WTC11 (cell line): ENCODE results near the gene SYPL1. TPM values are rescaled to one million over a fixed set of nuclear protein-coding genes. Genes with fewer than 3 reads are reported as not detected.

Experiments used
- ATAC-seq: fragments of 200-7000 bp; cut with Tn5 transposase; 2 replicates; pipeline ENCODE4 v1.10.0; 2021; ENCODE audit warnings: mild to moderate bottlenecking, moderate library complexity
- CTCF ChIA-PET: fragments of 300-600 bp; sonication (Branson Sonifier 250); formaldehyde crosslinking; loops from one replicate; lab custom pipeline; 2021; ENCODE audit warnings: antibody characterized with exemption; lab: Charles Lee
- POLR2A ChIA-PET: fragments of 350-600 bp; sonication (Branson Sonifier 250); formaldehyde crosslinking; loops from one replicate; lab custom pipeline; 2021; ENCODE audit warnings: antibody characterized with exemption; lab: Charles Lee
- DNase-seq: peaks from one replicate; pipeline ENCODE4 v3.0.0; 2021; ENCODE audit warnings: low spot score
- H3K27ac Mint-ChIP-seq: 2 replicates; pipeline ENCODE4 v1.8.0; 2021; ENCODE audit warnings: mixed read lengths
- H3K27me3 Mint-ChIP-seq: 2 replicates; pipeline ENCODE4 v1.8.0; 2021; ENCODE audit warnings: low read depth, mild to moderate bottlenecking, moderate library complexity, mixed read lengths
- H3K36me3 Mint-ChIP-seq: 2 replicates; pipeline ENCODE4 v1.8.0; 2021; ENCODE audit warnings: mixed read lengths
- H3K4me1 Mint-ChIP-seq: 2 replicates; pipeline ENCODE4 v1.8.0; 2022; ENCODE audit warnings: mixed read lengths
- H3K4me3 Mint-ChIP-seq: 2 replicates; pipeline ENCODE4 v1.8.0; 2021; ENCODE audit warnings: mild to moderate bottlenecking, moderate library complexity, mixed read lengths
- H3K9me3 Mint-ChIP-seq: 2 replicates; pipeline ENCODE4 v1.8.0; 2021; ENCODE audit warnings: mixed read lengths
- CREM ChIP-seq: sonication (generic); formaldehyde crosslinking; IDR thresholded peaks from 2 replicates; pipeline ENCODE4 v1.8.1; 2022; ENCODE audit warnings: mild to moderate bottlenecking, missing genetic modification reagents, moderate library complexity
- FOXP4 ChIP-seq: sonication (generic); formaldehyde crosslinking; IDR thresholded peaks from 2 replicates; pipeline ENCODE4 v1.8.0; 2022; ENCODE audit warnings: mild to moderate bottlenecking, missing genetic modification reagents
- MLX ChIP-seq: sonication (generic); formaldehyde crosslinking; IDR thresholded peaks from 2 replicates; pipeline ENCODE4 v1.8.1; 2023; ENCODE audit warnings: mild to moderate bottlenecking, missing genetic modification reagents, moderate library complexity
- NFE2L1 ChIP-seq: sonication (generic); formaldehyde crosslinking; IDR thresholded peaks from 2 replicates; pipeline ENCODE4 v1.8.1; 2023; ENCODE audit warnings: missing genetic modification reagents
- NFYB ChIP-seq: sonication (generic); formaldehyde crosslinking; conservative IDR thresholded peaks from 2 replicates; pipeline ENCODE4 v1.8.0; 2022; ENCODE audit warnings: low read depth, missing genetic modification reagents
- NR2C2 ChIP-seq: sonication (generic); formaldehyde crosslinking; IDR thresholded peaks from 2 replicates; pipeline ENCODE4 v1.8.0; 2022; ENCODE audit warnings: mild to moderate bottlenecking, missing genetic modification reagents
- RORB ChIP-seq: fragments of 250-450 bp; sonication (Bioruptor Pico); IDR thresholded peaks from 2 replicates; pipeline ENCODE4 v1.9.0; 2021; ENCODE audit warnings: mild to moderate bottlenecking
- SOX15 ChIP-seq: fragments of 250-450 bp; sonication (Bioruptor Pico); IDR thresholded peaks from 2 replicates; pipeline ENCODE4 v1.9.0; 2021; ENCODE audit warnings: mild to moderate bottlenecking
- TCF7 ChIP-seq: sonication (generic); formaldehyde crosslinking; IDR thresholded peaks from 2 replicates; pipeline ENCODE4 v1.8.0; 2022; ENCODE audit warnings: mild to moderate bottlenecking, low read depth, missing genetic modification reagents, moderate library complexity
- TEAD4 ChIP-seq: sonication (generic); formaldehyde crosslinking; IDR thresholded peaks from 2 replicates; pipeline ENCODE4 v1.8.0; 2022; ENCODE audit warnings: mild to moderate bottlenecking, missing genetic modification reagents
- ZBTB21 ChIP-seq: sonication (generic); formaldehyde crosslinking; IDR thresholded peaks from 2 replicates; pipeline ENCODE4 v1.8.1; 2023; ENCODE audit warnings: mild to moderate bottlenecking, missing genetic modification reagents, borderline replicate concordance
- ZNF396 ChIP-seq: fragments of 250-450 bp; sonication (Bioruptor Pico); IDR thresholded peaks from 2 replicates; pipeline ENCODE4 v1.8.0; 2021; ENCODE audit warnings: mild to moderate bottlenecking, moderate library complexity, borderline replicate concordance
- ZNF416 ChIP-seq: fragments of 250-450 bp; sonication (Bioruptor Pico); IDR thresholded peaks from 2 replicates; pipeline ENCODE4 v1.9.0; 2021; ENCODE audit warnings: mild to moderate bottlenecking, inconsistent platforms
- ZNF423 ChIP-seq: fragments of 250-450 bp; sonication (Bioruptor Pico); IDR thresholded peaks from 2 replicates; pipeline ENCODE4 v2.1.2; 2022; ENCODE audit warnings: mild to moderate bottlenecking, moderate library complexity
- total RNA-seq: library from RNA; stranded (reverse); gene quantifications from 3 replicates; pipeline ENCODE4 v1.2.3, GENCODE V29; 2021
- TF ChIP-seq, protein P1 (sequence below): sonication (generic); formaldehyde crosslinking; IDR thresholded peaks from 2 replicates; pipeline ENCODE4 v1.8.1; 2023; ENCODE audit warnings: mild to moderate bottlenecking, missing genetic modification reagents, borderline replicate concordance
- TF ChIP-seq, protein P2 (sequence below): sonication (generic); formaldehyde crosslinking; IDR thresholded peaks from 2 replicates; pipeline ENCODE4 v1.8.1; 2022; ENCODE audit warnings: low read depth, missing genetic modification reagents, borderline replicate concordance
- TF ChIP-seq, protein P3 (sequence below): sonication (generic); formaldehyde crosslinking; IDR thresholded peaks from 2 replicates; pipeline ENCODE4 v1.8.0; 2023; ENCODE audit warnings: missing genetic modification reagents
- TF ChIP-seq, protein P4 (sequence below): sonication (generic); formaldehyde crosslinking; IDR thresholded peaks from 2 replicates; pipeline ENCODE4 v1.8.0; 2022; ENCODE audit warnings: mild to moderate bottlenecking, missing genetic modification reagents
- TF ChIP-seq, protein P5 (sequence below): sonication (generic); formaldehyde crosslinking; IDR thresholded peaks from 2 replicates; pipeline ENCODE4 v1.8.0; 2022; ENCODE audit warnings: mild to moderate bottlenecking, missing genetic modification reagents

SYPL1 gene
- total RNA-seq, 1 experiment from 2014 or later = 54.8 TPM

- POLR2A ChIA-PET = no interaction called here
These were observed 11.1 kb downstream of the SYPL1 start for GRCh38 chr7:106100863-106101629.

More at GRCh38 chr7:106100863-106101629, 11.1 kb downstream of the SYPL1 start:
- peaks cover 11% of the 10 kb centered on the region for H3K36me3 Mint-ChIP-seq
- H3K27me3 Mint-ChIP-seq = no peaks in the 10 kb centered on the region
- TF ChIP-seq NR2C2 (no peak), NFYB (no peak), ZNF423 (no peak), TCF7 (no peak), SOX15 (CRISPR knock-in tag) (no peak), MLX (no peak), FOXP4 (CRISPR knock-in tag) (no peak), ZNF396 (CRISPR knock-in tag) (no peak), ZNF416 (CRISPR knock-in tag) (no peak), TEAD4 (CRISPR knock-in tag) (no peak), RORB (CRISPR knock-in tag) (no peak), CREM (no peak), ZBTB21 (CRISPR knock-in tag) (no peak), NFE2L1 (CRISPR knock-in tag) (no peak)
- TF ChIP-seq, protein P1, sequence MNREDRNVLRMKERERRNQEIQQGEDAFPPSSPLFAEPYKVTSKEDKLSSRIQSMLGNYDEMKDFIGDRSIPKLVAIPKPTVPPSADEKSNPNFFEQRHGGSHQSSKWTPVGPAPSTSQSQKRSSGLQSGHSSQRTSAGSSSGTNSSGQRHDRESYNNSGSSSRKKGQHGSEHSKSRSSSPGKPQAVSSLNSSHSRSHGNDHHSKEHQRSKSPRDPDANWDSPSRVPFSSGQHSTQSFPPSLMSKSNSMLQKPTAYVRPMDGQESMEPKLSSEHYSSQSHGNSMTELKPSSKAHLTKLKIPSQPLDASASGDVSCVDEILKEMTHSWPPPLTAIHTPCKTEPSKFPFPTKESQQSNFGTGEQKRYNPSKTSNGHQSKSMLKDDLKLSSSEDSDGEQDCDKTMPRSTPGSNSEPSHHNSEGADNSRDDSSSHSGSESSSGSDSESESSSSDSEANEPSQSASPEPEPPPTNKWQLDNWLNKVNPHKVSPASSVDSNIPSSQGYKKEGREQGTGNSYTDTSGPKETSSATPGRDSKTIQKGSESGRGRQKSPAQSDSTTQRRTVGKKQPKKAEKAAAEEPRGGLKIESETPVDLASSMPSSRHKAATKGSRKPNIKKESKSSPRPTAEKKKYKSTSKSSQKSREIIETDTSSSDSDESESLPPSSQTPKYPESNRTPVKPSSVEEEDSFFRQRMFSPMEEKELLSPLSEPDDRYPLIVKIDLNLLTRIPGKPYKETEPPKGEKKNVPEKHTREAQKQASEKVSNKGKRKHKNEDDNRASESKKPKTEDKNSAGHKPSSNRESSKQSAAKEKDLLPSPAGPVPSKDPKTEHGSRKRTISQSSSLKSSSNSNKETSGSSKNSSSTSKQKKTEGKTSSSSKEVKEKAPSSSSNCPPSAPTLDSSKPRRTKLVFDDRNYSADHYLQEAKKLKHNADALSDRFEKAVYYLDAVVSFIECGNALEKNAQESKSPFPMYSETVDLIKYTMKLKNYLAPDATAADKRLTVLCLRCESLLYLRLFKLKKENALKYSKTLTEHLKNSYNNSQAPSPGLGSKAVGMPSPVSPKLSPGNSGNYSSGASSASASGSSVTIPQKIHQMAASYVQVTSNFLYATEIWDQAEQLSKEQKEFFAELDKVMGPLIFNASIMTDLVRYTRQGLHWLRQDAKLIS (CRISPR knock-in tag) = no peak
- TF ChIP-seq, protein P2, sequence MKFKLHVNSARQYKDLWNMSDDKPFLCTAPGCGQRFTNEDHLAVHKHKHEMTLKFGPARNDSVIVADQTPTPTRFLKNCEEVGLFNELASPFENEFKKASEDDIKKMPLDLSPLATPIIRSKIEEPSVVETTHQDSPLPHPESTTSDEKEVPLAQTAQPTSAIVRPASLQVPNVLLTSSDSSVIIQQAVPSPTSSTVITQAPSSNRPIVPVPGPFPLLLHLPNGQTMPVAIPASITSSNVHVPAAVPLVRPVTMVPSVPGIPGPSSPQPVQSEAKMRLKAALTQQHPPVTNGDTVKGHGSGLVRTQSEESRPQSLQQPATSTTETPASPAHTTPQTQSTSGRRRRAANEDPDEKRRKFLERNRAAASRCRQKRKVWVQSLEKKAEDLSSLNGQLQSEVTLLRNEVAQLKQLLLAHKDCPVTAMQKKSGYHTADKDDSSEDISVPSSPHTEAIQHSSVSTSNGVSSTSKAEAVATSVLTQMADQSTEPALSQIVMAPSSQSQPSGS = no peak
- TF ChIP-seq, protein P3, sequence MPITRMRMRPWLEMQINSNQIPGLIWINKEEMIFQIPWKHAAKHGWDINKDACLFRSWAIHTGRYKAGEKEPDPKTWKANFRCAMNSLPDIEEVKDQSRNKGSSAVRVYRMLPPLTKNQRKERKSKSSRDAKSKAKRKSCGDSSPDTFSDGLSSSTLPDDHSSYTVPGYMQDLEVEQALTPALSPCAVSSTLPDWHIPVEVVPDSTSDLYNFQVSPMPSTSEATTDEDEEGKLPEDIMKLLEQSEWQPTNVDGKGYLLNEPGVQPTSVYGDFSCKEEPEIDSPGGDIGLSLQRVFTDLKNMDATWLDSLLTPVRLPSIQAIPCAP (CRISPR knock-in tag) = no peak
- TF ChIP-seq, protein P4, sequence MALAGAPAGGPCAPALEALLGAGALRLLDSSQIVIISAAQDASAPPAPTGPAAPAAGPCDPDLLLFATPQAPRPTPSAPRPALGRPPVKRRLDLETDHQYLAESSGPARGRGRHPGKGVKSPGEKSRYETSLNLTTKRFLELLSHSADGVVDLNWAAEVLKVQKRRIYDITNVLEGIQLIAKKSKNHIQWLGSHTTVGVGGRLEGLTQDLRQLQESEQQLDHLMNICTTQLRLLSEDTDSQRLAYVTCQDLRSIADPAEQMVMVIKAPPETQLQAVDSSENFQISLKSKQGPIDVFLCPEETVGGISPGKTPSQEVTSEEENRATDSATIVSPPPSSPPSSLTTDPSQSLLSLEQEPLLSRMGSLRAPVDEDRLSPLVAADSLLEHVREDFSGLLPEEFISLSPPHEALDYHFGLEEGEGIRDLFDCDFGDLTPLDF = no peak
- TF ChIP-seq, protein P5, sequence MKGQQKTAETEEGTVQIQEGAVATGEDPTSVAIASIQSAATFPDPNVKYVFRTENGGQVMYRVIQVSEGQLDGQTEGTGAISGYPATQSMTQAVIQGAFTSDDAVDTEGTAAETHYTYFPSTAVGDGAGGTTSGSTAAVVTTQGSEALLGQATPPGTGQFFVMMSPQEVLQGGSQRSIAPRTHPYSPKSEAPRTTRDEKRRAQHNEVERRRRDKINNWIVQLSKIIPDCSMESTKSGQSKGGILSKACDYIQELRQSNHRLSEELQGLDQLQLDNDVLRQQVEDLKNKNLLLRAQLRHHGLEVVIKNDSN = no peak
- no peaks in the 10 kb centered on the region for H3K9me3 Mint-ChIP-seq
- peaks cover 26% of the 10 kb centered on the region for H3K4me1 Mint-ChIP-seq
- no peak overlapping the region for H3K4me3 Mint-ChIP-seq
- DNase-seq (no peak), ATAC-seq (no peak)
- CTCF ChIA-PET = interaction anchor here (1.8 kb wide), 1 partner anchor 53 kb away, joined by 5 read pairs; no protein-coding TSS in a partner anchor
- H3K27ac Mint-ChIP-seq = peak overlapping the region; percentile 44
